ENCODE data around the gene GALNTL6. TPM values are rescaled to one million over a fixed set of nuclear protein-coding genes. Genes with fewer than 3 reads are reported as not detected.

GALNTL6 gene
- total RNA-seq, 1 donor from 2014 or later, result 0.29 TPM

DNA sequence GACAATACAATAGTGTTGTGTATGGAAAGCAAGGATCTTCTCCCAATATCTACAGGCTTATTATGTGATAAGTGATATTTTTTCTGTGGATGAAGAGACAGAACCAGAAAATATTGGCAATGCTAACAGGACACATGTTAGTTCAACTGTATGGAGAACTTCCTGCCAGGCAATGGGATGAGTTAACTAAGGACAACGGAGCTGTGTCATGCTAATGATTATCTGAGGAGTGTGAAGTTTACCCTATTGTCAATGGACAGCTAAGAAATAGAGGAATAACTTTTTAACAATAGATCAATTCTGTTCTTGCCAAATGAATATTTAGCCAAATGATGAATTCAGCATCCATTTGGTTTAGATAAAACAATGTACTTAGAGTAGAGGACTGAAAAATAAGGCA is 180.0 kb downstream of the GALNTL6 start:
- DNase-seq (ENCODE audit: low spot score), result no peak

DNA sequence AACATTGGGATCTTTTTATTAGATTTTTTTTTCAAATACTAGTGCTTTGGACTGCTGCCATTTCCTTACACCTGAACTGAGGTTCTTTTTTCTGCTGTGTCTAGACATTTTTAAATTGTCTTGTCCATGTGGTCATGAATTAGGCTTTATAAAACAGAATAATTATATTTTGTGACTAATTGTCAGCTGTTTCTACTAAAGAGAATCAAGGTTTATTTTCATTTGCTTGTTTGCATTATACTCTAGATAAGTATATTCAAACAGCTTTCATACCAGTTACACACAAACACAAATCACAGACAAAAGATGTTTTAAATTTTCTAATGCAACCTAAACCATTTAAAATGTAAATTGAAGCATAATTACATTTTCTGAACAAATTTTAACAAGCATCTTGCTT is 194.7 kb downstream of the GALNTL6 start:
- no peak for DNase-seq (ENCODE audit: low spot score)

DNA sequence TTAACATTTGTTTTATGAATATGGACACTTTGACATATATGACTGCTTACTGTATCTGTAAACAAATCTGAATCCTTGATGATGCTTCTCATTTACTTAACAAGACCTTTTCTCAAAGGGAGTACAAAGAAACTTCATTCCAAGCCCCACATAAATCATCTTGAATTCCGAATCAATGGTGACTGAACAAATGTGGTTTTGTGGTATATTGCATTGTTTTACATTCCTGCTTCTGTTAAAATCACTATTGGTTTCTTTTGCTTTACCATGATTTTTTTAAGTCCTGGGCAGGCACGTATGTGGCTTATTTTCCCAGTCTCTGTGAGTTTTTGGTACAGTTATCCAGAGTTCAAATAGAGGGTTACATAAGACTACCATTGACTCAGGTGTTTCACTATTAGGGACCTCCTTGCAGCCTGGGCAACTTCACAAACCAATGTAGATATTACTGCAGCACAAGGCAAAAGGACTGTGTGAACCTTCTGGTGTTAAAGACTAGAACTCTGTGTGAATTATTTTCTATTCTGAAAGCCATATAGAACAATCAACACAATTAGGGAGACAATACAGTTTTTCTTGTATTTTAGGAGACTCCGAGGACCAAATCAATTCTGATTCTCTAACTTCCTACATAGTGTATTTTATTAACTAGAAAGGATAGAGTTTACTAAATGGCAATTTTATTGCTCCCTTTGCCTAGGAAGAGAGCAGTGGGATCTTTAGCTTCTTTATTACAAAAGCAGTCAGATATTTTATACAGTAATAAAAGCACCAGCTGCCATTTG is 196.4 kb downstream of the GALNTL6 start:
- DNase-seq (ENCODE audit: low spot score), result no peak

DNA sequence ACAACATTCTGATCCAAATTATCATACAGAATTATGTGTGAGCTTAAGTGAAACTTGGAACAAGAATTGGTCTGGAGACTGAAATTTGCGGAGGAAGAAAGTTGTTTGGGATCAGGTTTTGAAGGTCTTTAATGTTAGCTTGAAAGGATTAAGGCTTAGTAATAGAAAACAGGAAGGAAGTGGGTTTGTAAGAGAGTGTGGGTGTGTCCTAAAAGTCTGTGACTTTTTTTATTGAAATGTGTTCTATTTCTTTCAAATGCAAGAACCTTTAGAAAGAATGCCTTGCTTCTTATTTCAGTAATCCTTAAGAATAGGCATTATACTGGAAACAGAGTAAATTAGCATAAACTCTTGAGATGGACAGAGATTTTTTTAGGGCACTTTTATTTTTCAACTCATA is 198.0 kb downstream of the GALNTL6 start:
- no peak for DNase-seq (ENCODE audit: low spot score)

DNA sequence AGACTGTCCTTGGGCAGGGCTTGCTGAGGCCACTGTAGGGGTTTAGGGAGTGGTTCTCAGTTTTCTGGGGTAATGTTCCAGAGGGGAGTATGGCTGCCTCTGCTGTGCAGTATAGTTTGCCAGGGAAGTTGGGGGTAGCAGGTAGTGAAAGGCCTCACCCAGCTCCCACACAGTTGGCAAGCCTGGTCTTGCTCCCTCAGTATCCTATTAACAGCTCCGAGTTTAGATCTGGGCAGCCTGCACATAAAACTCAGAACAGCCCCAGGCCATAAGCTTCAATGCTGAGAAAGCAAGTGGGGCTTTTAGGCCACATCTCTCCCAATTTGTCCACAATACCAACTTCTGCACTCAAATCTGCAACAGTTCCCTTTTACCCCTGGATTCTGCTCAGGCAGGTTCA is 205.2 kb downstream of the GALNTL6 start:
- no peak for DNase-seq (ENCODE audit: low spot score)

DNA sequence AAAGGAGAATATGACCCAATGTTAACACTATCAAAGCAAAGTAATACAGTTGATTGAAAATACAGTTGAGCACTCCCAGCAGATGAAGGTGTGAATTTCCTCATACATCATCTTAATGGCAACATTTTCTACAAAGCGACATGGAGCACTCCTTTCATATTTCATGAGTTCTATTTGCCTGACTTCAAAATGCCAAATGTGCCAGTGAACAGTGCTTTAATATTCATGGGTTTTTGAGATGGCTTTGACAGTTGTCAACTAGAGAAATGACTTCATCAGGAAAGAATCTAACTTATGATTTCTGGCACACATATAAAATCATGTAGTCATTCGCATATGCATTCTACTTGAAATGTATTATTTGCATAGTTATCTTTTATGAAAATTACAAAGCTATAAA is 222.4 kb downstream of the GALNTL6 start:
- no peak for DNase-seq (ENCODE audit: low spot score)

DNA sequence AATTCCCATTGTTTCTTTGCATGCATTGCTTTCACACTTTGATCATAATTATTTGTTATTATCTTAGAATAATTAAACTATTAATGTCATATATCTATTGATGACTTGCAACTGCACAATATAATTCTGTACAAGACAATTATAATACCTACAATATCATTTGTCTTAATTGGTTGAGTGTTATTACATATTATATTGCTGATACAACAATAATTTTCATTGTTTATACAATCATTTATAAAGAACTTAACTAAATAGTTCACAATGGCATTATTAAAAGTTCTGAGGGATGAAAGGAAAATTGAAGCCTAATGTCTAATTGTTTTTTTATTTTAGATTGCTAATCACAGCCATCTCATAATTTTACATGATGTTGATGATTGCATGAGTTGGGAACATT is 227.6 kb downstream of the GALNTL6 start:
- DNase-seq (ENCODE audit: low spot score), result no peak

DNA sequence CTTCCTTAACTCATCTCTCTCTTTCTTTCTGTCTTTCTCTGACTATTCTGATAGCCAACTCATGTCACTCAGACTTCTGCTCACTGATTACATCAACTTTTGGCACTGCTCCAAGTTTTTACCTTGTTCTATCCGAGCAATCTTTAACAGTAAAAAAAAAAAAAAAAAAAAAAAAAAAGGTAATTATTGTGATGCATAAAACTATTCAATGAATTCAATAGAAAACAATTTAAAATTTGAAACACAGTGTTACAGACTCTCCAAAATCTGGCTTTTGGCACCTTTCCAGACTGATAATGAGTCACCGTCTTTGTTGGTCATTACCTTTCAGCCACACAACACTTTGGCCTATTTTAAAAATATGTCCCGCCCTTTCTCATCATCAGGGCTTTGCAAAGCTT is 229.5 kb downstream of the GALNTL6 start:
- DNase-seq (ENCODE audit: low spot score), result peak; percentile 53

DNA sequence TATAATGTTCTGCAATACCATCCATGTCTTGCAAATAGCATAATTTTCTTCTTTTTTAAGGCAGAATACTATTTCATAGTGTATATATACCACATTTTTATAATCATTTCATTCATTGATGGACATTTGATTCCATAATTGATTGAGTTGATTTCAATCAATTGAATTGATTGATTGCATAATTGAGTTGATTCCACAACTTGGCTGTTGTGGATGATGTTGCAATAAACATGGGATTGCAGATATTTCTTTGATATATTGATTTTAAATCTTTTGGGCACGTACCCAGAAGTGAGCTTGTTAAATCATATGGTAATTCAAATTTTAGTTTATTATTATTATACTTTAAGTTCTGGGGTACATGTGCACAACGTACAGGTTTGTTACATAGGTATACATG is 232.8 kb downstream of the GALNTL6 start:
- DNase-seq (ENCODE audit: low spot score), result no peak

DNA sequence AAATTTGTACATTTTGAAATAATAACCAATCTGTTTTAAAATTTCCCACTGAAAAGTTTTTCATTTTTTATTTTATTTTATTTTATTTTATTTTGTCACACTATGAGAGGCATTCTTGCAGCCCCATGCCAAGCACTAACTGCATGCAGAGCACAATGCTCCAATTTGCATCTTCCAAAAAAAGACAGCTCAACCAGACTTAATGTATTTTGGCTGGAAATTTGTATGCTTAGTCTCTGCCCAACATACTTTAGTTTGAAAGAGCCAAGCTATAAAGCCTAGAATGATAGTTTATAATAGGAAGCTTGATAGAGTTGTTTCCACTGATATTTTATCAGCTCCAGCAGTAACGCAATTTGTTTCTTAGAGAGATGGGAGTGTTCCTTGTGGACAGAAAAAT is 235.5 kb downstream of the GALNTL6 start:
- no peak for DNase-seq (ENCODE audit: low spot score)

DNA sequence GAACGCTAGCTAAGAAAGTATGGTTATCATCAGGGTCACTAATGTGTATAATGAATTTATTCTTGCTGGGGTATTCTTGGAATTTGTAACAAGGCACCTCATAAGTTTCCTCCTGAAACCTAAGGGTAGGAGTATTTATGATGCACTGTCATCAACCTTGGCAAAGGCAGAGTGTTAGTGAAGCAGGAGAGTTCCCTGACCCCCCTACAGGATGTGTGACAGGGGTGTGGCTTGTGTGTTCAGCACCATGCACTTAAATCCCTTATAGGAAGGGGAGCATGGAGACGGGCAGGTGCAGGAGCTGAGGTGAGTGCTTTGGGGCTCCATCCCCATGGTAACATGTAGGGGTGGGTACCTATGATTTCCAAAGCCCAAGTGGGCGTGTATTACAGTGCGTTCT is 237.7 kb downstream of the GALNTL6 start:
- DNase-seq (ENCODE audit: low spot score), result no peak

DNA sequence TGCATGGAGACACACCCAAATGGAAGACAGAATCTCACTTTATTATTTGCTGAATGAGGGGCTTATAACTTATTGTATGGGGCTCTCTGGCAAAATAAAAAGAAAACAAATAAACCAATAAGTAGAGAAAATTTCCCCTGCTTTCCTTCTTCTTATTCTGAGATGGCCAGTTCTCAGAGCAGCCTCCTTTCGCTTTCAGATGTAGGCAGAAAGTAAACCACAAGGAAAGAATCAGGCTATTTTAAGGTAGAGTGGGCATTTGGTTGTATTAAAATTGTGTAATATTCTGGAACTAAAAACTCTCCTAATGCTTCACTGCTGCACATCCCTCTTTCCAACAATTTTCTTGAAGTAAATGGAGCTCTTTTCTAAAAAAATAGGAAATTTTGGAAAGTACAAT is 241.8 kb downstream of the GALNTL6 start:
- no peak for DNase-seq (ENCODE audit: low spot score)

DNA sequence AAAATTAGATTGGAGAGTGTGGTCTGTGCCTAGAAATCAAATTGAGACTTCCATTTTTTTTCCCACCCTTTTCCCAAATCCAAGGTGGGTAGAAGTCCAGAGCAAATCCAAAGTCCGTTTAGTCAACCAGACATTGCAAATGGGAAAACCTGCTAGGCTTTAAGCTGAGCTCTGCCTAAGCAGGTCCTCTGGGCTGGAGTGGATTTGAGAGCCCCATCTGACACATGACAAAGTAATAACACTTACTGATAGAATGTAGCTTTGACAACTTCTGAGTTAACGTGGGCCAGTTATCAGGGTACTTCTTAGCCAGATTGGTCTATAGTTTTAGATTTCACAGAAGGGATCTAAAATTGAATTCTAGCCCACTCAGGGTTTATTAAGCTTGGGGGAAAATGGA is 242.3 kb downstream of the GALNTL6 start:
- DNase-seq (ENCODE audit: low spot score), result no peak

DNA sequence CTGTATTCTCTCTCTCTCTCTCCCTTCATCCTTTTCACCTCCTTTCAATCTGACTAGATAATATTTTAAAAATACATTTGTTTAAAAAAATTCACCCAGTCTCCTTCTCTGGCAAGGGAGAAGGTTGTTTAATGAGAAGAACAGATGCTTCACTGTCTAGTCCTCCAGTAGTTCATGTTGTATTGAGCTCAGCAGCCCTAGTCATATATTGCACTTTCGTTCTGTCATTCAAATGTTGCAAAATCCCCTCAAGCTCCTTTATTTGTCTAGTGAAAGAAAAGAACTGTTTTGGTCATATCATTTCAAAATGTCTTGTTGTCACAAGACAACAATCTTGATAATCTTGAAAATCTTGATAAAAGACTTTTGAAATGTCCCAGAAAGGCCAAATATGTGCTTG is 248.0 kb downstream of the GALNTL6 start:
- DNase-seq (ENCODE audit: low spot score), result no peak

DNA sequence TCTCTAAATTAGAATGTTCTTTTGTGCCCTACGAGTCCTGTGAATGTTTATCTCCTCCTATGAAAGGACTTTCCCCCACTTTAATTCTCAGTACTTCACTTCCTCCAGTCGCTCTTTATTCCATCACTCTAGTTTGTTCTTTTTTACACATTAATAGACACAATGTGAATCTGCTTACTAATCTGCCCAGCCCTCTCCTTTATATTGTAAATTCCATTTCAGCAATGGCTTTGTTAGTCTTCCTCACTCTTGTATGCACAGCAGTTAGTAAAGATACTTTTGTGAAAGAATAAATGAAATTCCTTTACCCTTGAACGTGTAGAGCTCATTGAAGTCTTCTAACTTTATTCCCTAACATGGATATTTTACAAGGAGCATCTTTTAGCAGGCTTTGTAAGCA is 255.3 kb downstream of the GALNTL6 start:
- no peak for DNase-seq (ENCODE audit: low spot score)

DNA sequence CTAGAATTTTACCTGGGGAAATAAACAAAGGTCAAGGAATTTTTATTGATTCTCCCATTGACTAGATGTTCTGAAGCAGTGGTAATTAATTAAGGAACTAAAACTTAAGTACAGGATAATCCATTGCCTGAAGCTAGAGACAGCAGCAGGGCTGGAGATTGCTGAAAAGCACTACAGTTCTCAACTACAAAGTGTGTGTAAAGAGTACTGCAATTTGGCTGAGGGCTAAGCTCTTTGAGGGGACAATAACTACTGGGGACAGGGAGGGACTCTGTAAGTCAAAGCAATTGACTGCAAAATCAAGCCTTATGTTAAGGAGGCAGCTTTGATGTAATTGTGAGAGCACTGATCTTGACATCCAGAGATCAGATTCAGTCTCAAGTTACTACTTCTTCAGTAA is 260.4 kb downstream of the GALNTL6 start:
- DNase-seq (ENCODE audit: low spot score), result no peak

DNA sequence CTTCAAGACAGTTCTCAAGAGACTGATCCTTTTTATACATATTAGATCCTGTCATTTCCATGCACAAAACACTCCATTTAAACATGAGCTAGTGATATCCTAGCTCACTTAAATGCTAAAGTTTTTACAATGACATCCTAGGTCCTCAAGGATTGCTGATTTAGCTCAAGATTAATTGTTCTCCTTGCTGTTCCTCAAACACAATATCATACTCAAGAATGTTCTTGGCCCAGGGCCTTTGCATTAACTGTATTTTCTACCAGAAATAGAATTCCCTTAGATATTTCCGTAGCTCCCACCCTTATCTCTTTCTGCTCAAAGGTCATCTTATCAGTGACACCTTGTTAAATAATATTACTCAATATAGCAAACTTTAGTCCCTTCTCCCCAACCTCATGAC is 270.1 kb downstream of the GALNTL6 start:
- DNase-seq (ENCODE audit: low spot score), result no peak

DNA sequence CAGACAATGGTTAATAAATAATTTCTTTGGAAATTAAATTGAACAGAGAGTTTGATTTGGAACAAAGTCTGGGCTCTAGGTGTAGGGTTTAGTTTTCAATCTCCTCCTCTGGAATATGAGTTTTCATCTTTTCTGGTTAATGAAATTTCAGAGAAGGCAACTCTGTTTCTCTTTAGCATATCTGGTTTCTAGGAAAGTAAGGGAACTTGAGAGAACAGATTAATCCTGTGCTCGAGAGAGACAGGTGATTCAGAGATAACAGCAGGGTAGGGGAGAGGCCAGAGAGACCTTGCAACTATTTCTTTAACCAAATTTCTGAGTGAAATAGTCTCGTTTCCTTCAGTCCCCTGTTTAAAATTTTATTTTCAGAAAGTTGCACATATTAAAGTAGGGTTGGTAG is 275.4 kb downstream of the GALNTL6 start:
- DNase-seq (ENCODE audit: low spot score), result no peak

DNA sequence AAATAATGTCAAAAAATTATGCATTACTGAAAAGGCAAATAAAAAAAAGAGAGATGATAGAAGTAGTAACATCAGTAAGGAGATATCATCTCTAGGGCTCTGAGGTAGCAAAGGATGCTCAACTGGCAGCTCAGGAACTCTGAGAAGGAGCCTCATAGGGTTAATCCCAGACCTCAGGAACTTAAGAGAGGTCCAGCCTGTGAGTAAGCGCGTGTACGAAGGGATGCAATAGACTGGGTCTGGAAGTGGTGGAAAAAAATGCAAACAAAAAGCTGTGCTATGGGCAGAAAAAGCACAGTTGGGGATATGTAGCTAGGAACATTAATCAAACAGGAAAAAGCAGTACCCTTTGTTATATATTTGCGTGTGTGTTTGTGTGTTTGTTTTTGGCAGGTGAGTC is 282.0 kb downstream of the GALNTL6 start:
- DNase-seq (ENCODE audit: low spot score), result no peak

DNA sequence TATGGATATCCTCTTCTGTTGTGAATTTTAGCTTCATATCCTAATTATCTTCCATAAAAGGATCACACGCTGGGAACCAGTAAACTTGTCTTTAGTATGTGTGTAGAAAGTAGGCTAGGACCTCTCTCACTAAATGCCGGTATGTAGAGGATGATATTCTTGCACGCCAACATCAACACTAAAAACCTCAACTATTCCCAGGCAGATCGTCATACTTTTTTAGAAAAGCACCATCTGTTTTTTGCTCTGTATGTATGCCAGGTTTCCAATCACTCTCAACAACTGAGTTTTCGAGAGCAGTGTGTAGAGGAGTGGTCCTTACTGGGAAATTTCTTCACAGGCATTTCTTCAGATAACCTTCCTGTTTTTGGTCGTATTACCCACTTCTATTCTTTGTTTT is 283.6 kb downstream of the GALNTL6 start:
- DNase-seq (ENCODE audit: low spot score), result no peak

DNA sequence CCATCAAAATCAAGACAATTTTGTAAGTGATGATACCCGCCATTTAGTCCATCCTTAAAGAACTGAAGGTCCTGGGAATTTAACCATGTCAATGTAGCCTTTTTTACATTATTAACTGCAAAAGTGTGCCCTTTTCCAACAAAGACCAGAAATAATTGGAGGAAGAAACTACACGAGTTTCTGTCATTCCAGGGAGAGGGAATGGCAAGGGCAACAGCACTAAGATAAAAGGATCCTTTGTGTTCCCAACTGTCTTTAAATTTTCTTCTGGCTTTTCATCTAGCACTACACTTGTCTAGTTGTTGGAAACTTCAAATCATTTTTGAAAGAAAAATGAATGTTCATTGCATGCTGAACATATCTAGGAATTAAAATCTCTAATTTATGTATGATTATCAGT is 286.2 kb downstream of the GALNTL6 start:
- no peak for DNase-seq (ENCODE audit: low spot score)

DNA sequence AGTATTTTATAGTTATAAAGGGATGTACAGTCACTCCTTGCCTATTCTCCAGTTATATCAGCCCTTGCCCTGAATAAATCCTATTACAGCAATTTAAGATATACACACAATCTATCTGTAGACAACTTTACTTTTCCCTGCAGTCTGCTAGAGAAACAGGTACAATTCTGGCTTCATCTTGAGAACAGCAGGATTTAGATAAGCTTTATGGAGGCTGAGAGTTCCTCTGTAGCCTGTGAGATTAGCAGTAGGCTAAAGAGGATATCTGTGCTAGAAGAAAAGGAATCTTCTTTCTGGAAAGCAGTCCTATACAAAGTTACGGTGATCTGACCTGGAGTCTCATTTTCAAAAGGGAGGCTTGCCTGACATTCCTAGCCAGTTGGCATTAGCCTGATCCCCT is 290.3 kb downstream of the GALNTL6 start:
- no peak for DNase-seq (ENCODE audit: low spot score)

DNA sequence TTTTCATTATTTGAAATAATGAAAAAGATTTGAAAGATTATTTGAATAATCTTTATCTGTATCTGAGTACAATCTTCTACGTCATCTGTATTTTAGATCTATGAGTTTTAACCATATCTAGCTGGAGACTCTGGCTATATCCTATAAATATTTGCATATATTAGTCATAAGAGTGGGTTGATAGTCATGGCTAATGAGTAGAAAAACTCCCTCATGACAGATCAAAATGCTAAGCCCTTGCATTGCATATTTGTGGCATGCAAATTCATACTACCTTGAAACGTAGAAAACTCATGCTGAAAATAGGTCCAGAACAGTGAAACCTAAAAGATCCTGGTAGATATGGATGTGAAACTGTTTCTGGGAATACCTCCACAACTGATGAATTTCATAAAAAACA is 291.3 kb downstream of the GALNTL6 start:
- DNase-seq (ENCODE audit: low spot score), result no peak

DNA sequence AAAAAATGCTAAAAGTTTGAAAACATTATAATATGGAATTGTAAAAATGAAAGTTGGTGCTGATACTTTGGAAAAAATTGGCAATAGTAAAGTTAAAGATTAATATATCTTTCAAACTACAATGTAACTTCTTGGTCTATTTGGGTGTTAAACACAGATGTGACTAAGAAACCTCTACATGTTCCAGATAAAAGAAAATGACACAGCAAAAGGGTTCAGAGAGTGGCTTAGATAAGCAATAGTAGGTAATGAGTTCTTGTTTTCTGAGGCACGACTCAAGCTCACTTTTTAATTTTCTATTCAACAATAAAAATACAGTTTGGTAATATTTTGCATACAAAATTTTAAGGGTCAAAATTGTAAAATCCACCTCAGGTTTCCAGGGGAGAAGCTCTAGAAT is 292.7 kb downstream of the GALNTL6 start:
- no peak for DNase-seq (ENCODE audit: low spot score)
